ENCODE results near the gene ARHGAP22.

ARHGAP22 gene

GRCh38 chr10:48461623-48462481 lies 143.0 kb downstream of the ARHGAP22 start:
- no peak for DNase-seq (ENCODE audit: low read depth)
- no peak for TF ChIP-seq CTCF (conservative IDR thresholded peaks at IDR 0.05; ENCODE audit: low read depth, low read length)
- no peak overlapping the region for H3K4me3 ChIP-seq (ENCODE audit: low read length)

- DNase-seq (ENCODE audit: low read depth): no peak
- H3K4me3 ChIP-seq (ENCODE audit: low read length): no peak overlapping the region
- TF ChIP-seq CTCF (conservative IDR thresholded peaks at IDR 0.05; ENCODE audit: low read depth, low read length): no peak
Observed at GRCh38 chr10:48460182-48460581, 144.7 kb downstream of the ARHGAP22 start.

- no peak overlapping the region for H3K4me3 ChIP-seq (ENCODE audit: low read length)
- TF ChIP-seq CTCF (conservative IDR thresholded peaks at IDR 0.05; ENCODE audit: low read depth, low read length): no peak
- no peak for DNase-seq (ENCODE audit: low read depth)
Observed at GRCh38 chr10:48459270-48460150, 145.4 kb downstream of the ARHGAP22 start.

GRCh38 chr10:48458662-48459048 lies 146.2 kb downstream of the ARHGAP22 start:
- TF ChIP-seq CTCF (conservative IDR thresholded peaks at IDR 0.05; ENCODE audit: low read depth, low read length): no peak
- no peak for DNase-seq (ENCODE audit: low read depth)
- H3K4me3 ChIP-seq (ENCODE audit: low read length): no peak overlapping the region

- DNase-seq (ENCODE audit: low read depth): no peak
- no peak for TF ChIP-seq CTCF (conservative IDR thresholded peaks at IDR 0.05; ENCODE audit: low read depth, low read length)
- H3K4me3 ChIP-seq (ENCODE audit: low read length): no peak overlapping the region
Observed at GRCh38 chr10:48457949-48458661, 146.8 kb downstream of the ARHGAP22 start.

GRCh38 chr10:48456808-48457761 lies 147.8 kb downstream of the ARHGAP22 start:
- H3K4me3 ChIP-seq (ENCODE audit: low read length): no peak overlapping the region
- TF ChIP-seq CTCF (conservative IDR thresholded peaks at IDR 0.05; ENCODE audit: low read depth, low read length): no peak
- no peak for DNase-seq (ENCODE audit: low read depth)
